BLaER1 treated with 17β-estradiol and CSF1 and Interleukin-3, amounts not matched to agents 10 nM and 100 nM (cell line): Measurements from ENCODE around the gene SKIL.

ENCODE experiments used
- H3K27ac ChIP-seq, 11 experiments: shearing (Covaris generic); formaldehyde crosslinking; 2 replicates each; pipeline ENCODE4 v1.8.1; 2022
- H3K27me3 ChIP-seq, 11 experiments: shearing (Covaris generic); formaldehyde crosslinking; 2 replicates each; pipeline ENCODE4 v1.8.1; 2022
- H3K36me3 ChIP-seq, 11 experiments: shearing (Covaris generic); formaldehyde crosslinking; 2 replicates each; pipeline ENCODE4 v1.8.1; 2022
- H3K4me1 ChIP-seq, 10 experiments: shearing (Covaris generic); formaldehyde crosslinking; 2 replicates each; pipeline ENCODE4 v1.8.1; 2022
- H3K4me2 ChIP-seq, 11 experiments: shearing (Covaris generic); formaldehyde crosslinking; 2 replicates each; pipeline ENCODE4 v1.8.1; 2022
- H3K4me3 ChIP-seq, 10 experiments: shearing (Covaris generic); formaldehyde crosslinking; 2 replicates each; pipeline ENCODE4 v1.8.1; 2022
- H3K9ac ChIP-seq, 11 experiments: shearing (Covaris generic); formaldehyde crosslinking; 2 replicates each; pipeline ENCODE4 v1.8.1; 2022
- H3K9me3 ChIP-seq, 11 experiments: shearing (Covaris generic); formaldehyde crosslinking; replicated peaks in 1 of 11; 2 replicates each; pipeline ENCODE4 v1.8.1; 2022
- H4K20me1 ChIP-seq, 11 experiments: shearing (Covaris generic); formaldehyde crosslinking; 2 replicates each; pipeline ENCODE4 v1.8.1; 2022
- Cebpa-rat ChIP-seq, 11 experiments: shearing (Covaris generic); IDR thresholded peaks; 2 replicates each; pipeline ENCODE4 v1.8.1; 2022

SKIL gene

DNA sequence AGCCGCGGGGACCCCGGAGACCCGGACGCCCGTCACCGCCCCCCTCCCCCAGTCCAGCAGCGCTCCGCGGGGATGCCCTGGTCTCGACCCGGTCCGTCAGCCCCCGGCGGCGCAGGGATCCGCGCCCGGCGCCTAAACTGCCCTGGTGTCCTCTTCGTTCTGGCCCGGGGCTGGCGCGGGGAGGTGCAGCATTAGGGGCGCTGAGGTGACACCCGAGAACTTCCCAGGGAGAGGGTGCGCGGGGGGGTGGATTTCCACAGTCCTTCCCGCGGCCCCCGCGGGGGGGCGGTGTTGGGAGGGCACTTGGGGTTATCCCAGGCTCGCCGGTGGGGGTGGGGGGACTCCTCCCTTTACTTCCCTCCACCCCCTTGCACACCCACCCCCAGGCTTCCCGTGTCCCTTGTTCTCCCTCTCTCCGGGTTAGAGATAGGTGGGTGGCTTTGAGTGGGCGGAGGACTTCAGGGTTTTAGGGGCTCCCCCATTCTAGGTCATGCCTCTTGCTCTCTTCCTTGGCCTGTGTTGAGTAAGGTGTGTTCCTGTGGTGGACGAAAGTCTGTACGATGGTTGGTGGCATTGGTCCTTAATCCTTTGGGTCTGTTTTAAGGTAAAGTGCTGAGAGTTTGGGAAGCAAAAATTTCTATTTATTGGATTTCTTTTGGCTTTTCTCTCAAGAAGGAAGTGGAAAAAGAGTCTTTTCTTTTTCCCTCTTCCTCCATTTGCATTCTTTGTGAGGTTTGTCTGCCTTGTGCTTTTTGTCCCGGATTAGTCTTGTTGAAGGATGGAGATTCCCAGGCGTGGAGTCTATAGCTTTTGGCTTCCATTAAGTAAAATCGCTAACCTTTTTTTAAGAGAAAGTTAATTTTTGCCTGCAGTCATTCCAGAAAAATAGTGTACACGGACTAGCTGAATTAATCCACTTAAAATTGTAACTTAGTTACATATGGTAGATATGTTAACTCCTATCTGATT, 811 bp downstream of the SKIL start:
- H3K36me3 ChIP-seq = peaks cover 32 to 42% (median 40%) of the 10 kb centered on the region in 11 experiments
- H4K20me1 ChIP-seq = peaks cover 3 to 51% (median 40%) of the 10 kb centered on the region in 11 experiments; a peak in 15 of 22 replicates
- peak overlapping the region; percentile 93 to 99 (median 98) for H3K9ac ChIP-seq
- H3K4me1 ChIP-seq = peaks cover 60 to 75% (median 69%) of the 10 kb centered on the region in 10 experiments
- H3K4me3 ChIP-seq = peak overlapping the region; percentile 78 to 96 (median 94)
- H3K27ac ChIP-seq = peak overlapping the region; percentile 96 to 100 (median 99)
- no peak for TF ChIP-seq Cebpa-rat (IDR thresholded peaks at IDR 0.05)
- H3K4me2 ChIP-seq = peak overlapping the region; percentile 78 to 94 (median 87)
- peaks cover 6 to 42% (median 15%) of the 10 kb centered on the region in 11 experiments; a peak in 17 of 22 replicates for H3K9me3 ChIP-seq
- H3K27me3 ChIP-seq = no peaks in the 10 kb centered on the region

DNA sequence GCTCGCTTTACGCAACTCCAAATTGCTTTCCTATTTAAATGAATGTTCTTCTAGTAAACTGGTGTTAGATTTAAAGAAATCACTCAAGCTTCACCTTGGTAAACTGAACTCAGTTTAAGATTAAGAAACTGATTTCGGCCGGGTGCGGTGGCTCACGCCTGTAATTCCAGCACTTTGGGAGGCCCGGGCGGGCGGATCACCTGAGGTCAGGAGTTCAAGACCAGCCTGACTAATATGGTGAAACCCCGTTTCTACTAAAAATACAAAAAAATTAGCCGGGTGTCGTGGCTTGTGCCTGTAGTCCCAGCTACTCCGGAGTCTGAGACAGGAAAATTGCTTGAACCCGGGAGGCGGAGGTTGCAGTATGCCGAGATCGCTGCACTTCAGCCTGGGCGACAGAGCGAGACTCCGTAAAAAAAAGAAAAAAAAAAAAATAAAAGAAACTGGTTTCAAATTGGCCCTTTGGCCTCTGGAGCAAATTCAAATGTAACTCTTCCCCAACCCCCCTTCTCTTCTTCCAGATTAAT, 1.7 kb downstream of the SKIL start:
- Histone ChIP-seq H3K36me3 (peaks cover 39 to 51% (median 49%) of the 10 kb centered on the region in 11 experiments), H3K9ac (peak overlapping the region in 10 of 11 experiments; percentile 93 to 99 (median 98); a peak in 19 of 22 replicates), H3K4me1 (peaks cover 54 to 75% (median 66%) of the 10 kb centered on the region in 10 experiments), H3K4me2 (peak overlapping the region; percentile 78 to 94 (median 87)), H3K4me3 (peak overlapping the region; percentile 78 to 96 (median 94)), H3K9me3 (peaks cover 6 to 51% (median 22%) of the 10 kb centered on the region in 11 experiments; a peak in 17 of 22 replicates), H3K27me3 (no peaks in the 10 kb centered on the region), H4K20me1 (peaks cover 9 to 60% (median 48%) of the 10 kb centered on the region in 11 experiments; a peak in 16 of 22 replicates), H3K27ac (peak overlapping the region in 10 of 11 experiments; percentile 97 to 100 (median 99); a peak in 20 of 22 replicates)
- no peak for TF ChIP-seq Cebpa-rat (IDR thresholded peaks at IDR 0.05)

DNA sequence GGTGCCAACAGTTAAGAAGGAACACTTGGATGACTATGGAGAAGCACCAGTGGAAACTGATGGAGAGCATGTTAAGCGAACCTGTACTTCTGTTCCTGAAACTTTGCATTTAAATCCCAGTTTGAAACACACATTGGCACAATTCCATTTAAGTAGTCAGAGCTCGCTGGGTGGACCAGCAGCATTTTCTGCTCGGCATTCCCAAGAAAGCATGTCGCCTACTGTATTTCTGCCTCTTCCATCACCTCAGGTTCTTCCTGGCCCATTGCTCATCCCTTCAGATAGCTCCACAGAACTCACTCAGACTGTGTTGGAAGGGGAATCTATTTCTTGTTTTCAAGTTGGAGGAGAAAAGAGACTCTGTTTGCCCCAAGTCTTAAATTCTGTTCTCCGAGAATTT, 3.0 kb downstream of the SKIL start:
- peaks cover 46 to 64% (median 60%) of the 10 kb centered on the region in 11 experiments for H3K36me3 ChIP-seq
- peaks cover 9 to 72% (median 60%) of the 10 kb centered on the region in 11 experiments; a peak in 16 of 22 replicates for H4K20me1 ChIP-seq
- H3K4me3 ChIP-seq = peak overlapping the region in 6 of 10 experiments; percentile 22 to 96 (median 92); a peak in 11 of 20 replicates
- no peak for TF ChIP-seq Cebpa-rat (IDR thresholded peaks at IDR 0.05)
- peak overlapping the region in 2 of 11 experiments; percentile 99; a peak in 2 of 22 replicates for H3K27ac ChIP-seq
- H3K4me1 ChIP-seq = peaks cover 42 to 71% (median 57%) of the 10 kb centered on the region in 10 experiments
- peaks cover 6 to 63% (median 24%) of the 10 kb centered on the region in 11 experiments; a peak in 17 of 22 replicates for H3K9me3 ChIP-seq
- no peaks in the 10 kb centered on the region for H3K27me3 ChIP-seq
- no peak overlapping the region for H3K9ac ChIP-seq
- H3K4me2 ChIP-seq = peak overlapping the region; percentile 57 to 94 (median 86)

DNA sequence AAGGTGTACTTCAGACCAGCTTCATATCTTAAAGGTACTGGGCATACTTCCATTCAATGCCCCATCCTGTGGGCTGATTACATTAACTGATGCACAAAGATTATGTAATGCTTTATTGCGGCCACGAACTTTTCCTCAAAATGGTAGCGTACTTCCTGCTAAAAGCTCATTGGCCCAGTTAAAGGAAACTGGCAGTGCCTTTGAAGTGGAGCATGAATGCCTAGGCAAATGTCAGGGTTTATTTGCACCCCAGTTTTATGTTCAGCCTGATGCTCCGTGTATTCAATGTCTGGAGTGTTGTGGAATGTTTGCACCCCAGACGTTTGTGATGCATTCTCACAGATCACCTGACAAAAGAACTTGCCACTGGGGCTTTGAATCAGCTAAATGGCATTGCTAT, 3.4 kb downstream of the SKIL start:
- H4K20me1 ChIP-seq = peaks cover 9 to 77% (median 63%) of the 10 kb centered on the region in 11 experiments; a peak in 16 of 22 replicates
- no peak overlapping the region for H3K9ac ChIP-seq
- peak in 1 of 11 experiments; percentile 11; a peak in 1 of 22 replicates for TF ChIP-seq Cebpa-rat (IDR thresholded peaks at IDR 0.05)
- peaks cover 38 to 67% (median 53%) of the 10 kb centered on the region in 10 experiments for H3K4me1 ChIP-seq
- H3K27ac ChIP-seq = no peak overlapping the region
- peak overlapping the region; percentile 57 to 94 (median 86) for H3K4me2 ChIP-seq
- H3K27me3 ChIP-seq = no peaks in the 10 kb centered on the region
- H3K4me3 ChIP-seq = peak overlapping the region in 6 of 10 experiments; percentile 22 to 96 (median 92); a peak in 10 of 20 replicates
- peaks cover 6 to 67% (median 27%) of the 10 kb centered on the region in 11 experiments; a peak in 17 of 22 replicates for H3K9me3 ChIP-seq
- peaks cover 46 to 68% (median 64%) of the 10 kb centered on the region in 11 experiments for H3K36me3 ChIP-seq

DNA sequence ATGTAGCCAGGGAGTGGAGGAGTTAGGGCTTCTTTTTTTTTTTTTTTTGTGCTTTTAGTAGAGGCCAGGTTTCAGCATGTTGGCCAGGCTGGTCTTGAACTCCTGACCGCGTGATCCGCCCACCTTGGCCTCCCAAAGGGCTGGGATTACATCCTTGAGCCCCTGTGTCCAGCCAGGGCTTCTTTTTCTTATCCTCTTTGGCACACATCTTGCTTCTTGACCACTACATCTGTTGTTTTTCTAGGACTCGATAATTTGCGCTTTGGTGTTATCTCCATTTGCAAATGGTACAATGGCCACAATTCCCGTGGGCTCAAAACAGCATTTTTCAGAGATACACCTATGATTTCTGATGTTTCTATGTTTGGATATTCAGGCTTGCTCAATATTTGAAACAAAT, 4.2 kb downstream of the SKIL start:
- Histone ChIP-seq H3K9ac (no peak overlapping the region), H3K4me2 (peak overlapping the region; percentile 57 to 94 (median 86); a peak in 21 of 22 replicates), H3K9me3 (peaks cover 6 to 72% (median 31%) of the 10 kb centered on the region in 11 experiments; a peak in 17 of 22 replicates), H3K27me3 (no peaks in the 10 kb centered on the region), H4K20me1 (peaks cover 9 to 85% (median 70%) of the 10 kb centered on the region in 11 experiments; a peak in 16 of 22 replicates), H3K27ac (no peak overlapping the region; a peak in 1 of 22 replicates), H3K36me3 (peaks cover 46 to 76% (median 70%) of the 10 kb centered on the region in 11 experiments), H3K4me1 (peaks cover 38 to 67% (median 51%) of the 10 kb centered on the region in 10 experiments), H3K4me3 (peak overlapping the region in 5 of 10 experiments; percentile 27 to 95 (median 92); a peak in 7 of 20 replicates)
- TF ChIP-seq Cebpa-rat (IDR thresholded peaks at IDR 0.05) = no peak

DNA sequence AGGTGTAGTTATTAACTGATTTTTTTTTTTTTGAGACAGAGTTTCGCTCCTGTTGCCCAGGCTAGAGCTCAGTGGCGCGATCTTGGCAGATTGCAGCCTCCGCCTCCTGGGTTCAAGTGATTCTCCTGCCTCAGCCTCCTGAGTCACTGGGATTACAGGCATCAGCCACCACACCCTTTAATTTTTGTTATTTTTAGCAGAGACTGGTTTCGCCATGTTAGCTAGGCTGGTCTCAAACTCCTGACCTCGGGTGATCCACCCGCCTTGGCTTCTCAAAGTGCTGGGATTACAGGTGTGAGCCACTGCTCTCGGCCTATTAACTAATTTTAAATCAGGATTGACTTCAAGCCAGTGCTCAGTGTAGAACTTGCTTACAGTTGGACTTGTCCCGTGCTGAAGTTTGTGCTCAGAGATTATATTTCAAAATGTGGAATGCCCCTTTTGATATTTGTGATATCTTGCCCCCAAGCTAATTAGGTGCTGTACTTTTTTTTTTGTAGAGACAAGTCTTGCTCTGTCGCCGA, 6.0 kb downstream of the SKIL start:
- no peak for TF ChIP-seq Cebpa-rat (IDR thresholded peaks at IDR 0.05)
- peaks cover 6 to 83% (median 31%) of the 10 kb centered on the region in 11 experiments; a peak in 17 of 22 replicates for H3K9me3 ChIP-seq
- peak overlapping the region in 3 of 10 experiments; percentile 5 to 35 (median 24); a peak in 2 of 20 replicates for H3K4me3 ChIP-seq
- no peak overlapping the region for H3K27ac ChIP-seq
- no peaks in the 10 kb centered on the region for H3K27me3 ChIP-seq
- peaks cover 9 to 100% (median 82%) of the 10 kb centered on the region in 11 experiments; a peak in 17 of 22 replicates for H4K20me1 ChIP-seq
- peaks cover 39 to 79% (median 55%) of the 10 kb centered on the region in 10 experiments for H3K4me1 ChIP-seq
- no peak overlapping the region for H3K9ac ChIP-seq
- peaks cover 46 to 94% (median 85%) of the 10 kb centered on the region in 11 experiments for H3K36me3 ChIP-seq
- peak overlapping the region in 9 of 11 experiments; percentile 0 to 94 (median 34); a peak in 14 of 22 replicates for H3K4me2 ChIP-seq

DNA sequence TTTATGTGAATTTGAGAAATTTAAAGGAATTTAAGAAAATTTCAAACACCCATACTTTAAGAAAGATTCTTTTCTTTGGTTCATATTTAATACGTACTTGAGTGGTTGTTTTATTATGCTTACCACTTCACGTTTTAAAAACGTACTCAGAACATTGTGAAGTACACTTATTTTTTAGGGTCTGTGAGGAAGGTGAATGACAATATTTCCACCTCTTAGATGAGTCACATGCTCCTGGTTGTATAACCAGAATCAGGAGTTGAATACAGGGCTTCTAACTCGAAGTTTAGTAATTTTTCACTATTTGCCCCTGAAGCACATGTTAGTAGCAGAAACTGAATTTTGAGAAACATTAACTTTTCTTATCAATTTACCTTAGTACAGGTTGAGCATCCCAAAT, 7.5 kb downstream of the SKIL start:
- Histone ChIP-seq H3K36me3 (peaks cover 47 to 100% (median 92%) of the 10 kb centered on the region in 11 experiments), H3K4me2 (peak overlapping the region in 2 of 11 experiments; percentile 4 to 5; a peak in 2 of 22 replicates)

DNA sequence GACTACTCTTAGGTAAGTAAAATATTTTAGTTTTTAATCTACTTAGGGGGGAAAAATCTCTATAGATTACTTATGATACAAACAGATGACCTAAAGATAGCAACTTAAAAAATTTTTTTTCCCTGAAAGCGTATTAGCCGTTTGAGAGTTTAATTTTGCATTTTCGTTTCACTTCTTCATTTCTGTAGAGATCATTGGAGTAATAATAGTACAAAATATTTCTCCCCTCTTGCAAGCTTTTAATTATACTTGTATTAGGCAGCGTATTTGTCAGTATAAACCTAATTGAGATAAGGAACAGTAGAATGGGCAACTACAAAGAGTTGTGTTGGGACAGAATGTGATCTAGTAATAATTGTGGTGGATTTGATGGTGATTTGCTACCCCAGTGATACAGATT, 10.3 kb downstream of the SKIL start:
- Histone ChIP-seq H3K36me3 (peaks cover 21 to 99% (median 74%) of the 10 kb centered on the region in 11 experiments; a peak in 21 of 22 replicates), H3K27ac (no peak overlapping the region), H3K4me1 (peaks cover 0 to 38% (median 17%) of the 10 kb centered on the region in 10 experiments; a peak in 11 of 20 replicates), H4K20me1 (peaks cover 6 to 99% (median 78%) of the 10 kb centered on the region in 11 experiments; a peak in 20 of 22 replicates), H3K9me3 (peaks cover 0 to 53% (median 28%) of the 10 kb centered on the region in 11 experiments; a peak in 16 of 22 replicates), H3K4me3 (no peak overlapping the region), H3K27me3 (no peaks in the 10 kb centered on the region), H3K4me2 (peak overlapping the region in 4 of 11 experiments; percentile 38 to 52 (median 50); a peak in 7 of 22 replicates), H3K9ac (no peak overlapping the region)
- TF ChIP-seq Cebpa-rat (IDR thresholded peaks at IDR 0.05) = no peak

More for the DNA sequence above, 7.5 kb downstream of the SKIL start:
- no peak overlapping the region for H3K4me3 ChIP-seq
- H3K27ac ChIP-seq = no peak overlapping the region
- no peak for TF ChIP-seq Cebpa-rat (IDR thresholded peaks at IDR 0.05)
- no peaks in the 10 kb centered on the region for H3K27me3 ChIP-seq
- peaks cover 24 to 64% (median 42%) of the 10 kb centered on the region in 10 experiments for H3K4me1 ChIP-seq
- peaks cover 6 to 81% (median 39%) of the 10 kb centered on the region in 11 experiments; a peak in 17 of 22 replicates for H3K9me3 ChIP-seq
- peaks cover 6 to 100% (median 80%) of the 10 kb centered on the region in 11 experiments; a peak in 16 of 22 replicates for H4K20me1 ChIP-seq
- H3K9ac ChIP-seq = no peak overlapping the region
